HCT116 (cell line): Measurements from ENCODE around the gene MYH13. TPM values are rescaled to one million over a fixed set of nuclear protein-coding genes. Genes with fewer than 3 reads are reported as not detected.

Source experiments
- ATAC-seq: fragments of 200-7000 bp; cut with Tn5 transposase; 2 replicates; pipeline ENCODE4 v1.9.1; 2020; ENCODE audit warnings: mild to moderate bottlenecking, moderate library complexity
- BruUV-seq: library from RNA; stranded (reverse); fragments of 400-500 nt; replicated peaks from 2 replicates; lab custom pipeline; 2021; lab: Mats Ljungman, UMichigan
- CTCF ChIA-PET: fragments of 300-600 bp; sonication (Branson Sonifier 250); formaldehyde crosslinking; loops from one replicate; lab custom pipeline; 2021; ENCODE audit warnings: antibody characterized with exemption; lab: Charles Lee
- POLR2A ChIA-PET: fragments of 300-600, 350-600 bp; sonication (Branson Sonifier 250); formaldehyde crosslinking; loops from one replicate; lab custom pipeline; 2021; ENCODE audit warnings: antibody characterized with exemption; lab: Charles Lee
- RAD21 ChIA-PET, 2 experiments: fragments of 300-600 bp; sonication (Branson Sonifier 250); formaldehyde crosslinking; loops; one replicate each; lab custom pipeline; 2023; ENCODE audit warnings: low total read pairs in 2 of 2; ENCODE audit not compliant: uncharacterized antibody in 2 of 2, unreplicated experiment in 2 of 2, low non-redundant PET in 1 of 2; lab: Charles Lee
- DNase-seq: peaks from one replicate; pipeline ENCODE4 v3.0.0-alpha.2; 2010; ENCODE audit warnings: low read depth, low spot score
- H2AFZ ChIP-seq: fragments of 200-600 bp; shearing (Covaris generic), sonication (generic); 2 replicates; pipeline ENCODE4 v1.6.1; 2017; ENCODE audit warnings: low read depth, mixed run types, mixed read lengths, antibody characterized with exemption, low read length; ENCODE audit not compliant: poor library complexity, severe bottlenecking
- H3K27ac ChIP-seq: 2 replicates; pipeline ENCODE4 v1.5.1; 2012; ENCODE audit warnings: low read depth, low read length
- H3K27me3 ChIP-seq: fragments of 200-600 bp; sonication (generic); 2 replicates; pipeline ENCODE4 v1.6.1; 2016; ENCODE audit warnings: mixed run types, low read length, mixed read lengths; ENCODE audit not compliant: insufficient read depth
- H3K36me3 ChIP-seq, 2 experiments: fragments of 200-500 bp in 1 of 2; fragments of 200-600 bp in 1 of 2; sonication (Bioruptor generic) in 1 of 2; sonication (generic) in 1 of 2; 2 replicates each; pipeline versions ENCODE4 v1.5.1 to v1.6.1; 2014 to 2016; ENCODE audit warnings: low read length in 2 of 2, inconsistent platforms in 1 of 2, mixed read lengths in 1 of 2, mixed run types in 1 of 2; ENCODE audit not compliant: insufficient read depth in 2 of 2, control insufficient read depth in 1 of 2
- H3K4me1 ChIP-seq, 2 experiments: fragments of 200-600 bp in 1 of 2; sonication (generic) in 1 of 2; 2 replicates each; pipeline versions ENCODE4 v1.5.1 to v1.6.1; 2012 to 2017; ENCODE audit warnings: low read length in 2 of 2, inconsistent platforms in 1 of 2, mild to moderate bottlenecking in 1 of 2, mixed read lengths in 1 of 2, mixed run types in 1 of 2, moderate library complexity in 1 of 2; ENCODE audit not compliant: insufficient read depth in 2 of 2, control insufficient read depth in 1 of 2
- H3K4me2 ChIP-seq: fragments of 200-600 bp; sonication (generic); 2 replicates; pipeline ENCODE4 v1.6.1; 2017; ENCODE audit warnings: mixed run types, low read length, mixed read lengths
- H3K4me3 ChIP-seq, 2 experiments: fragments of 200-600 bp in 1 of 2; sonication (generic) in 1 of 2; replicated peaks in 1 of 2; 2 replicates each; pipeline ENCODE4 v1.5.1; 2011 to 2016; ENCODE audit warnings: low read length in 2 of 2, control low read depth in 1 of 2, low read depth in 1 of 2, mild to moderate bottlenecking in 1 of 2, mixed read lengths in 1 of 2, mixed run types in 1 of 2
- H3K79me2 ChIP-seq: fragments of 200-600 bp; sonication (generic); 2 replicates; pipeline ENCODE4 v1.6.1; 2017; ENCODE audit warnings: mild to moderate bottlenecking, mixed run types, low read length, moderate library complexity, mixed read lengths; ENCODE audit not compliant: insufficient read depth
- H3K9ac ChIP-seq: fragments of 200-600 bp; sonication (generic); 2 replicates; pipeline ENCODE4 v1.6.1; 2016; ENCODE audit warnings: low read length, mixed read lengths
- H3K9me2 ChIP-seq: fragments of 200-600 bp; sonication (generic), shearing (Covaris generic); 2 replicates; pipeline ENCODE4 v1.6.1; 2017; ENCODE audit warnings: mixed run types, mild to moderate bottlenecking, moderate library complexity; ENCODE audit not compliant: insufficient read depth
- H3K9me3 ChIP-seq, 2 experiments: fragments of 200-500 bp in 1 of 2; fragments of 200-600 bp in 1 of 2; sonication (Bioruptor generic) in 1 of 2; sonication (generic) in 1 of 2; 2 replicates each; pipeline ENCODE4 v1.6.1; 2014 to 2017; ENCODE audit warnings: low read length in 2 of 2, mixed read lengths in 2 of 2, inconsistent platforms in 1 of 2, low read depth in 1 of 2, mild to moderate bottlenecking in 1 of 2, mixed run types in 1 of 2, moderate library complexity in 1 of 2; ENCODE audit not compliant: control insufficient read depth in 1 of 2, insufficient read depth in 1 of 2
- H4K20me1 ChIP-seq: fragments of 200-600 bp; sonication (generic), shearing (Covaris generic); 2 replicates; pipeline ENCODE4 v1.6.1; 2017; ENCODE audit warnings: mixed run types, mild to moderate bottlenecking, moderate library complexity; ENCODE audit not compliant: insufficient read depth
- CEBPB ChIP-seq: IDR thresholded peaks from 2 replicates; pipeline ENCODE4 v1.6.1; 2012; ENCODE audit warnings: low read depth
- EGR1 ChIP-seq: IDR thresholded peaks from 2 replicates; pipeline ENCODE4 v1.6.1; 2012; ENCODE audit warnings: low read depth
- ELF1 ChIP-seq: IDR thresholded peaks from 2 replicates; pipeline ENCODE4 v1.6.1; 2012; ENCODE audit warnings: low read depth, borderline replicate concordance
- EZH2 ChIP-seq: fragments of 200-600 bp; sonication (generic); IDR thresholded peaks from 2 replicates; pipeline ENCODE4 v1.6.1; 2017; ENCODE audit warnings: antibody characterized with exemption, mixed run types
- FOSL1 ChIP-seq: IDR thresholded peaks from 2 replicates; pipeline ENCODE4 v1.6.1; 2012; ENCODE audit warnings: low read depth
- JUND ChIP-seq: IDR thresholded peaks from 2 replicates; pipeline ENCODE4 v1.6.1; 2012
- SP1 ChIP-seq: IDR thresholded peaks from 2 replicates; pipeline ENCODE4 v1.6.1; 2012; ENCODE audit warnings: low read depth
- YY1 ChIP-seq: IDR thresholded peaks from 2 replicates; pipeline ENCODE4 v1.6.1; 2011; ENCODE audit warnings: low read length, low read depth, moderate library complexity, mild to moderate bottlenecking; ENCODE audit not compliant: insufficient replicate concordance; ENCODE audit errors: extremely low read depth
- ZFX ChIP-seq: fragments of 450-650 bp; IDR thresholded peaks from 2 replicates; pipeline ENCODE4 v1.6.1; 2017
- ZNF274 ChIP-seq: fragments of 200-500 bp; sonication (Bioruptor generic); IDR thresholded peaks from 2 replicates; pipeline ENCODE4 v1.6.1; 2014; ENCODE audit warnings: mild to moderate bottlenecking, low read depth, low read length, inconsistent platforms
- intact Hi-C: fragments of 100-400 bp; cut with micrococcal nuclease; formaldehyde crosslinking; loops from 2 replicates; pipeline ENCODE4 v1.10.0; 2022
- total RNA-seq: library from RNA; stranded (reverse); gene quantifications from one replicate; pipeline ENCODE4 v1.2.1, GENCODE V29; 2021; ENCODE audit not compliant: unreplicated experiment
- TF ChIP-seq, protein P1 (sequence below), 3 experiments: fragments of 200-600 bp in 1 of 3; sonication (generic) in 1 of 3; IDR thresholded peaks in 2 of 3; conservative IDR thresholded peaks in 1 of 3; 2 replicates each; pipeline ENCODE4 v1.5.1; 2012 to 2017; ENCODE audit warnings: low read depth in 2 of 3, low read length in 2 of 3, antibody characterized with exemption in 1 of 3, borderline replicate concordance in 1 of 3, control low read depth in 1 of 3, mild to moderate bottlenecking in 1 of 3, mixed read lengths in 1 of 3, mixed run types in 1 of 3, moderate library complexity in 1 of 3; ENCODE audit not compliant: insufficient read depth in 1 of 3
- TF ChIP-seq, protein P2 (sequence below): IDR thresholded peaks from 2 replicates; pipeline ENCODE4 v1.6.1; 2011; ENCODE audit warnings: mild to moderate bottlenecking, low read length, moderate library complexity; ENCODE audit not compliant: insufficient replicate concordance; ENCODE audit errors: extremely low read depth
- TF ChIP-seq, protein P3 (sequence below): IDR thresholded peaks from 2 replicates; pipeline ENCODE4 v1.6.1; 2012
- TF ChIP-seq, protein P4 (sequence below): IDR thresholded peaks from 2 replicates; pipeline ENCODE4 v1.6.1; 2012; ENCODE audit warnings: low read depth

The MYH13 gene
- total RNA-seq, 1 experiment from 2014 or later: not detected

DNA sequence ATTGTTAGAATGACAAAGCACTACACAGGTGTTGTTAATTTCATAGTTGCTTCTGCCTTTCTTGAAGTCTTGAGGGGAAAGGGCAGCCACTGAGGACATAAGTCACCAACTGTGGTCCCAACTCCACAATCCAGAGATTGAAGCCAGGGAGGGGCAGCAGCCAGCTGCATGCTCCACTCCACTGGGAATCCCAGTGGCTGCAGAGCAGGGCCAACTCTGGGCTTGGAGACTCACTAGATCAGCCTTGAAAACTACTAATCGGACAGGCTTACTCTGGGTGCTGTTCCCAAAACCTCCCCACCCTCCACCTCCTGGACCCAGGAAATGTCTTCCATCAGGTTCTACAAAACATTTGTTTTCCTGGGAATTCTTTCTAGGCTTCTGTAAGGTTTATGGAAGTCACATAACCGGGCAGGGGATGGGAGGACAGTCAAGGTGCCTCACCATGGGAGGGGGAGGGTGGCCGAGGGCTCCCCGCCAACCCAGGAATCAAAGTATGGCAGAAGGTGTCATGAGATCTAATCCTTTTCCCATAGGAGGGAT lies 68.0 kb downstream of the MYH13 start (continued):
- TF ChIP-seq ZNF274: no peak
- TF ChIP-seq ELF1: no peak

DNA sequence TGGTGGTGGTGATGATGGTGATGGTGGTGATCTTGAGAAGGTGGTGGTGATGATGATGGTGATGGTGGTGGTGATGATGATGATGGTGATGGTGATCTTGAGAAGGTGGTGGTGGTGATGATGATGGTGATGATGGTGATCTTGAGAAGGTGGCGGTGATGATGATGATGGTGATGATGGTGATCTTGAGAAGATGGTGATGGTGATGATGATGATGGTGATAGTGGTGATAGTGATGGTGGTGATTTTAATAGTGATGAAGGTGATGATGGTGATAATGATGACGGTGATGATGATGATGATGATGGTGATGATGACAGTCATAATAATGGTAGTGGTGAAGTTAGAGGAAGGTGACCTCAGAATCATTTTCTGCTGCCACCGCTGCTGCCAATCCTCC lies 75.1 kb downstream of the MYH13 start:
- no peak overlapping the region for H3K4me3 ChIP-seq
- POLR2A ChIA-PET: no interaction called here
- H3K27me3 ChIP-seq: no peaks in the 10 kb centered on the region
- H3K79me2 ChIP-seq: no peaks in the 10 kb centered on the region
- no peak overlapping the region for H3K9ac ChIP-seq
- CTCF ChIA-PET: interaction anchor here (1.1 to 4.5 kb wide), 2 partner anchors 314 to 318 kb away, joined by 3 to 84 read pairs; no protein-coding TSS in a partner anchor
- no peak overlapping the region for H3K4me2 ChIP-seq
- no peaks in the 10 kb centered on the region for H3K9me3 ChIP-seq
- RAD21 ChIA-PET: no interaction called here
- ATAC-seq: no peak
- peaks cover 0 to 11% of the 10 kb centered on the region in 2 experiments; a peak in 3 of 4 replicates for H3K4me1 ChIP-seq
- BruUV-seq: no TSS peak
- no peak overlapping the region for H2AFZ ChIP-seq
- H3K36me3 ChIP-seq: no peaks in the 10 kb centered on the region
- no peaks in the 10 kb centered on the region for H3K9me2 ChIP-seq
- TF ChIP-seq CEBPB (no peak), EGR1 (no peak), ELF1 (no peak), EZH2 (no peak), JUND (no peak), SP1 (no peak), FOSL1 (no peak), YY1 (no peak), ZNF274 (no peak), ZFX (no peak)
- TF ChIP-seq, protein P1, sequence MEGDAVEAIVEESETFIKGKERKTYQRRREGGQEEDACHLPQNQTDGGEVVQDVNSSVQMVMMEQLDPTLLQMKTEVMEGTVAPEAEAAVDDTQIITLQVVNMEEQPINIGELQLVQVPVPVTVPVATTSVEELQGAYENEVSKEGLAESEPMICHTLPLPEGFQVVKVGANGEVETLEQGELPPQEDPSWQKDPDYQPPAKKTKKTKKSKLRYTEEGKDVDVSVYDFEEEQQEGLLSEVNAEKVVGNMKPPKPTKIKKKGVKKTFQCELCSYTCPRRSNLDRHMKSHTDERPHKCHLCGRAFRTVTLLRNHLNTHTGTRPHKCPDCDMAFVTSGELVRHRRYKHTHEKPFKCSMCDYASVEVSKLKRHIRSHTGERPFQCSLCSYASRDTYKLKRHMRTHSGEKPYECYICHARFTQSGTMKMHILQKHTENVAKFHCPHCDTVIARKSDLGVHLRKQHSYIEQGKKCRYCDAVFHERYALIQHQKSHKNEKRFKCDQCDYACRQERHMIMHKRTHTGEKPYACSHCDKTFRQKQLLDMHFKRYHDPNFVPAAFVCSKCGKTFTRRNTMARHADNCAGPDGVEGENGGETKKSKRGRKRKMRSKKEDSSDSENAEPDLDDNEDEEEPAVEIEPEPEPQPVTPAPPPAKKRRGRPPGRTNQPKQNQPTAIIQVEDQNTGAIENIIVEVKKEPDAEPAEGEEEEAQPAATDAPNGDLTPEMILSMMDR (IDR thresholded peaks at IDR 0.05 in 2 of 3, conservative IDR thresholded peaks at IDR 0.05 in 1 of 3; ENCODE audit: borderline replicate concordance in 1 of 3, insufficient read depth in 1 of 3, low read depth in 2 of 3, low read length in 2 of 3): no peak
- TF ChIP-seq, protein P2, sequence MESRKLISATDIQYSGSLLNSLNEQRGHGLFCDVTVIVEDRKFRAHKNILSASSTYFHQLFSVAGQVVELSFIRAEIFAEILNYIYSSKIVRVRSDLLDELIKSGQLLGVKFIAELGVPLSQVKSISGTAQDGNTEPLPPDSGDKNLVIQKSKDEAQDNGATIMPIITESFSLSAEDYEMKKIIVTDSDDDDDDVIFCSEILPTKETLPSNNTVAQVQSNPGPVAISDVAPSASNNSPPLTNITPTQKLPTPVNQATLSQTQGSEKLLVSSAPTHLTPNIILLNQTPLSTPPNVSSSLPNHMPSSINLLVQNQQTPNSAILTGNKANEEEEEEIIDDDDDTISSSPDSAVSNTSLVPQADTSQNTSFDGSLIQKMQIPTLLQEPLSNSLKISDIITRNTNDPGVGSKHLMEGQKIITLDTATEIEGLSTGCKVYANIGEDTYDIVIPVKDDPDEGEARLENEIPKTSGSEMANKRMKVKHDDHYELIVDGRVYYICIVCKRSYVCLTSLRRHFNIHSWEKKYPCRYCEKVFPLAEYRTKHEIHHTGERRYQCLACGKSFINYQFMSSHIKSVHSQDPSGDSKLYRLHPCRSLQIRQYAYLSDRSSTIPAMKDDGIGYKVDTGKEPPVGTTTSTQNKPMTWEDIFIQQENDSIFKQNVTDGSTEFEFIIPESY: no peak
- TF ChIP-seq, protein P3, sequence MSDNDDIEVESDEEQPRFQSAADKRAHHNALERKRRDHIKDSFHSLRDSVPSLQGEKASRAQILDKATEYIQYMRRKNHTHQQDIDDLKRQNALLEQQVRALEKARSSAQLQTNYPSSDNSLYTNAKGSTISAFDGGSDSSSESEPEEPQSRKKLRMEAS: no peak
- TF ChIP-seq, protein P4, sequence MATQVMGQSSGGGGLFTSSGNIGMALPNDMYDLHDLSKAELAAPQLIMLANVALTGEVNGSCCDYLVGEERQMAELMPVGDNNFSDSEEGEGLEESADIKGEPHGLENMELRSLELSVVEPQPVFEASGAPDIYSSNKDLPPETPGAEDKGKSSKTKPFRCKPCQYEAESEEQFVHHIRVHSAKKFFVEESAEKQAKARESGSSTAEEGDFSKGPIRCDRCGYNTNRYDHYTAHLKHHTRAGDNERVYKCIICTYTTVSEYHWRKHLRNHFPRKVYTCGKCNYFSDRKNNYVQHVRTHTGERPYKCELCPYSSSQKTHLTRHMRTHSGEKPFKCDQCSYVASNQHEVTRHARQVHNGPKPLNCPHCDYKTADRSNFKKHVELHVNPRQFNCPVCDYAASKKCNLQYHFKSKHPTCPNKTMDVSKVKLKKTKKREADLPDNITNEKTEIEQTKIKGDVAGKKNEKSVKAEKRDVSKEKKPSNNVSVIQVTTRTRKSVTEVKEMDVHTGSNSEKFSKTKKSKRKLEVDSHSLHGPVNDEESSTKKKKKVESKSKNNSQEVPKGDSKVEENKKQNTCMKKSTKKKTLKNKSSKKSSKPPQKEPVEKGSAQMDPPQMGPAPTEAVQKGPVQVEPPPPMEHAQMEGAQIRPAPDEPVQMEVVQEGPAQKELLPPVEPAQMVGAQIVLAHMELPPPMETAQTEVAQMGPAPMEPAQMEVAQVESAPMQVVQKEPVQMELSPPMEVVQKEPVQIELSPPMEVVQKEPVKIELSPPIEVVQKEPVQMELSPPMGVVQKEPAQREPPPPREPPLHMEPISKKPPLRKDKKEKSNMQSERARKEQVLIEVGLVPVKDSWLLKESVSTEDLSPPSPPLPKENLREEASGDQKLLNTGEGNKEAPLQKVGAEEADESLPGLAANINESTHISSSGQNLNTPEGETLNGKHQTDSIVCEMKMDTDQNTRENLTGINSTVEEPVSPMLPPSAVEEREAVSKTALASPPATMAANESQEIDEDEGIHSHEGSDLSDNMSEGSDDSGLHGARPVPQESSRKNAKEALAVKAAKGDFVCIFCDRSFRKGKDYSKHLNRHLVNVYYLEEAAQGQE: no peak
- TF ChIP-seq, all 23 proteins: peak for 0
- Histone ChIP-seq H4K20me1 (no peaks in the 10 kb centered on the region), H3K27ac (no peak overlapping the region)
- intact Hi-C loops: loop anchor here (5.0 to 10.0 kb wide), 2 partner anchors 385 to 547 kb away; no protein-coding TSS in a partner anchor
- DNase-seq: no peak
